ENCODE data around the gene ZNF865. TPM values are rescaled to one million over a fixed set of nuclear protein-coding genes. Genes with fewer than 3 reads are reported as not detected.
A peak's percentile ranks its signal among the peaks of the same experiment; 100 is the strongest.

ZNF865 gene
- total and polyA plus RNA-seq, 9 donors: 0.42 to 20.9 (median 16.5) TPM

DNA sequence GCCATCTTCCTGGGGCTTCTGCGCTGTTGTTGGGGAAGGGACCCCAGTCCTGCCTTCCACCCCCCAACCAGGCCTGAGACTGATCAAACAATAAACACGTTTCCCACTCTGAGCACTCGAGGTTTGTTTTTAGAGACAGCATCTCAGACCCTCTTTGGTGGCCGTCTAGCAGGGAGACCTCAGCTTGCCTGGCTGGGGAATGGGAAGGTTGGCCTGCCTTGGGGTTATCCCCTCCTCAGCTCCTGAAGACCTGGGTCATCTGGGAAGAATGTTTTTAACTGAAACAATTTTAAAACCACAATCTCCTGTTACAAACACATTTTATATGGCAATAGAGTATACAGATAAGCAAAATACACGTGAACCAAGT lies 40.0 kb downstream of the ZNF865 start:
- Histone ChIP-seq H3K27me3 (no peaks in the 10 kb centered on the region), H3K9me3 (no peaks in the 10 kb centered on the region), H3K36me3 (no peaks in the 10 kb centered on the region), H3K4me3 (no peak overlapping the region), H3K4me1 (ENCODE audit: insufficient read depth) (peaks cover 15% of the 10 kb centered on the region), H3K27ac (no peak overlapping the region)
- intact Hi-C loops (cut with DNase I): no loop called here
- 45 to 58% (median 49%) methylated on average over 5 of the region's 5 CpGs for WGBS, 3 donors
- DNase-seq: peak in 1 of 5 donors; percentile 26
- TF ChIP-seq EP300 (IDR thresholded peaks at IDR 0.05) (no peak), POLR2A (IDR thresholded peaks at IDR 0.05) (no peak)
- TF ChIP-seq, protein P1, sequence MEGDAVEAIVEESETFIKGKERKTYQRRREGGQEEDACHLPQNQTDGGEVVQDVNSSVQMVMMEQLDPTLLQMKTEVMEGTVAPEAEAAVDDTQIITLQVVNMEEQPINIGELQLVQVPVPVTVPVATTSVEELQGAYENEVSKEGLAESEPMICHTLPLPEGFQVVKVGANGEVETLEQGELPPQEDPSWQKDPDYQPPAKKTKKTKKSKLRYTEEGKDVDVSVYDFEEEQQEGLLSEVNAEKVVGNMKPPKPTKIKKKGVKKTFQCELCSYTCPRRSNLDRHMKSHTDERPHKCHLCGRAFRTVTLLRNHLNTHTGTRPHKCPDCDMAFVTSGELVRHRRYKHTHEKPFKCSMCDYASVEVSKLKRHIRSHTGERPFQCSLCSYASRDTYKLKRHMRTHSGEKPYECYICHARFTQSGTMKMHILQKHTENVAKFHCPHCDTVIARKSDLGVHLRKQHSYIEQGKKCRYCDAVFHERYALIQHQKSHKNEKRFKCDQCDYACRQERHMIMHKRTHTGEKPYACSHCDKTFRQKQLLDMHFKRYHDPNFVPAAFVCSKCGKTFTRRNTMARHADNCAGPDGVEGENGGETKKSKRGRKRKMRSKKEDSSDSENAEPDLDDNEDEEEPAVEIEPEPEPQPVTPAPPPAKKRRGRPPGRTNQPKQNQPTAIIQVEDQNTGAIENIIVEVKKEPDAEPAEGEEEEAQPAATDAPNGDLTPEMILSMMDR (IDR thresholded peaks at IDR 0.05): no peak

DNA sequence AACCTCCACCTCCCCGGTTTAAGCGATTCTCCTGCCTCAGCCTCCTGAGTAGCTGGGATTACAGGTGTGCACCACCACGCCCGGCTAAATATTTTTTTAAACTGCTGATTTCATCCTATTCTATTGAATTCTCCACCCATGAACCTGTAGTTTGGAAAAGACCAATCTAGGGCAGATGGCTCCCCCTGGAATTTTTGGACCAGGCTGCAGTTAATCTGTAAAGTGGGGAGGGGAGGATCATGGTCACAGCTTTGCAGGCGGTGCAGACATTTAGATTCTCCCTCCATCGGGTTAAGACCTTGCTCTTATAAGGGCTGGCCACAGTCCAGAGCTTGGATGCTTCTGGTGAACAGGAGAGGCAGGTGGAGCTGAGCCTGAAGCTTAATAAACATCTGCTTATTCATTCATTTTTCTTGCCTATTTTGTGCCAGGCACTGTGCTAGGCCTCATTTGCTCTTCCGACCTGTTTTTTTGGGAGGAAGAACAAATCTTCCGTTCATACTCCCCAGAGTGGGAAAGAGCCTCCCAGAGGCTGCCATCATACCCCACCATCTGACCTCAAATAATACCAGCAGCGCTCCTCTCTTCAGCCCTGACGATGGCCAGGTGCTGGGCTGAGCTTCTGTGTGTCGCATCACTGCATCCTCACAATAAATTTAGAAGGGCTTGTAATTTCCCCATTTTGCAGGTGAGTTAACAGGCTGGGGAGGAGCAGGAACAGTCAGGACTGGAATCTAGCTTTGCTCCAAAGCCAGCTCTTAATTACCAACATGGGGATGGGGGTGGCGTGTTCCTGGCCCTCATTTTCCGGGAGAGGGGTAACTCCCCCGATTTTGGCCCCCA lies 41.7 kb downstream of the ZNF865 start:
- Histone ChIP-seq H3K27me3 (no peaks in the 10 kb centered on the region), H3K4me3 (peak overlapping the region; percentile 63), H3K9me3 (no peaks in the 10 kb centered on the region), H3K36me3 (no peaks in the 10 kb centered on the region), H3K4me1 (ENCODE audit: insufficient read depth) (peaks cover 14% of the 10 kb centered on the region), H3K27ac (peak overlapping the region; percentile 78 to 85)
- TF ChIP-seq POLR2A (IDR thresholded peaks at IDR 0.05) (no peak), EP300 (IDR thresholded peaks at IDR 0.05) (no peak)
- TF ChIP-seq, protein P1 (IDR thresholded peaks at IDR 0.05): no peak
- WGBS, 3 donors: 36 to 41% (median 36%) methylated on average over 14 of the region's 14 CpGs
- DNase-seq: peak in 1 of 5 donors; percentile 47
- intact Hi-C loops (cut with DNase I): no loop called here

DNA sequence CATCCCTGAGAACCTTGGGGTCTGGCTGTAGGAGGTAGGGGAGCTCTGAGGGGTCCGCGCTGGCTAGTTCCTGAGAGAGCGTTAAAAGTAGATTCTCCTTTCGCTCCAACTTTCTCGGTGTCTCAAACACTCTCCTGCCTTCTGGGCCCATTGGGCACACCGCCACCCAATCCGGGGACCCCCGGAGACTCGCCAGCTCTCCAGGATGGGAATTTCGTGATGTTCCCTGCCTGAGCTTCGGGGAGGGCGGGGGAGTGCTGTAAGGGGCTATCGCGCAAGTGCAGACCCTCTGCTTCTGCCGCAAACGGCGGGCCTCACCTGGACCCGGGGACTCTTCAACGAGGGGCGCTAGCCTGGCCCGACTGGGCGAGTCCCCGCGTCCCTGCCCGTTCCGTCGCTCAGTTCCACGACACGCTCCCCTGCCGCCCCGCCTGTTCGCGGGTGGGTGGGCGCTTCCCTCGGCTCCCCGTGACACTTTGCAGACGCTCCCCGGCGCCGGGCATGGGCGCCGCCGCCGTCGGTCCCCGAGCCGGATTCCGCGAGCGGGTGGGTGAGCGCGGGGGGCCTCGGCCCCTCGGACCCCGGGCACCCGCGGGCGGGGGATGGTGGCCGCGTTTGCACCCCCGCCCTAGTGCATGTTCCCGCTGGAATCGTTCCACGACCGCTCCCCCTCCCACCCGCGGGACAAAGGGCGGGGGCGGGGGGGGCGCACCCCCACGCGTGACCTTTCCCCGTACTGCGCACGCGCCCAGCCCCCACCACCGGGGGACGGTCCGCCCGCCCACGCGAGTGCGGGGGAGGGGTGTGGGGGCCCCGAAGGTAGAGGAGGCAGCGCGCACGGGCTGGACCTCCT lies 42.5 kb downstream of the ZNF865 start, which contains the start of gene CCDC106:
Gene CCDC106 (plus strand): TSS at position 481 of the 853 bp plus-strand sequence. CDS start 835 bp downstream, outside the sequence.
- Histone ChIP-seq H3K27ac (peak within 1 kb of the TSS; percentile 78 to 85), H3K4me1 (ENCODE audit: insufficient read depth) (peaks cover 11% of the 10 kb centered on the region), H3K4me3 (peak within 1 kb of the TSS; percentile 63), H3K9me3 (no peaks in the 10 kb centered on the region), H3K36me3 (no peaks in the 10 kb centered on the region), H3K27me3 (no peaks in the 10 kb centered on the region)
- intact Hi-C loops (cut with DNase I): no loop called here
- peak; percentile 80 to 87 (median 83) for DNase-seq
- TF ChIP-seq POLR2A (IDR thresholded peaks at IDR 0.05): no peak
- TF ChIP-seq, protein P1 (IDR thresholded peaks at IDR 0.05): no peak
- TF ChIP-seq EP300 (IDR thresholded peaks at IDR 0.05): no peak
- 0 to 1% (median 1%) methylated on average over 54 to 87 of the region's 87 CpGs for WGBS, 3 donors

DNA sequence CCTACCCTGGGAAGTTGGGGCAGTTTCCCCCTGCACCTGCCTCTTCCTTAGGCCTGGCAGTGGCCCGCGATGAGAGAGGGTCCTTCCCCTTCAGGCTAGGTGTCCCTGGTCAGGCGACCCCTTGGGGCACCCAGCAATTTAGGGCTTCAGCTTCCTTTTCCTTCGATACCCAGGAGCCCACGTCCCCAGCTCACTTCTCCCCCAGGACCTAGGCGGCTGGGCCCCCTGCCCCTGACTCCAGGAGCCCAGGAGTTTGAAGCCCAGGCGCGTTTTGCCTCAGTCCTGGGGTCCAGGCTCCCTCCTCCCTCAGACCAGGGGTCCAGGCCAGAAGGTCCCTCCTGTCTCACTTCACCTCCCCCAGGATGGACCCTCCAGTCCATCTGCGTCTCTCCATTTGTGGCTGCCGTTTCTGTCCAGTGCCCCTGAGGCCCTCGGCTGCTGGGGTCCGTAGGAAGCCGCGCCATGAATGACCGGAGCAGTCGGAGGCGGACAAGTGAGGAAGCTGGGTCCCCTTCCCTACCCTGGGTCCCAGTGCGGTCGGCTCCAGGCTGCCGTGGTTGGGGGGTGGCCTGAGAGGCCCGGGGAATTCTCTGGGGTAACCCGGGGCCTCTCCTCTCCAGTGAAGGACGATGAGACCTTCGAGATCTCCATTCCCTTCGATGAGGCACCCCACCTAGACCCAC lies 43.3 kb downstream of the ZNF865 start:
- peak in 2 of 5 donors; percentile 30 to 46 for DNase-seq
- Histone ChIP-seq H3K4me1 (ENCODE audit: insufficient read depth) (peaks cover 11% of the 10 kb centered on the region), H3K27me3 (no peaks in the 10 kb centered on the region), H3K4me3 (peak overlapping the region; percentile 63), H3K36me3 (no peaks in the 10 kb centered on the region), H3K27ac (peak overlapping the region; percentile 78 to 85), H3K9me3 (no peaks in the 10 kb centered on the region)
- WGBS, 3 donors: 9 to 23% (median 14%) methylated on average over 24 to 25 of the region's 25 CpGs
- TF ChIP-seq, protein P1 (IDR thresholded peaks at IDR 0.05): no peak
- TF ChIP-seq POLR2A (IDR thresholded peaks at IDR 0.05) (no peak), EP300 (IDR thresholded peaks at IDR 0.05) (no peak)
- intact Hi-C loops (cut with DNase I): no loop called here

All from ovary (tissue), 9 donors.